Activated gamma-delta T cell treated with Interleukin-2 at 50 U/mL for 16 hours (primary cell): ENCODE data around the gene CENPB.
"Not testable (repeated sequence)": the region's sequence is repeated elsewhere in the genome, so short reads cannot be mapped to it uniquely, and the experiment has no call there.

Experiments used
- DNase-seq: peaks from one replicate; pipeline ENCODE4 v3.0.0-alpha.2; 2020

Gene CENPB

DNA sequence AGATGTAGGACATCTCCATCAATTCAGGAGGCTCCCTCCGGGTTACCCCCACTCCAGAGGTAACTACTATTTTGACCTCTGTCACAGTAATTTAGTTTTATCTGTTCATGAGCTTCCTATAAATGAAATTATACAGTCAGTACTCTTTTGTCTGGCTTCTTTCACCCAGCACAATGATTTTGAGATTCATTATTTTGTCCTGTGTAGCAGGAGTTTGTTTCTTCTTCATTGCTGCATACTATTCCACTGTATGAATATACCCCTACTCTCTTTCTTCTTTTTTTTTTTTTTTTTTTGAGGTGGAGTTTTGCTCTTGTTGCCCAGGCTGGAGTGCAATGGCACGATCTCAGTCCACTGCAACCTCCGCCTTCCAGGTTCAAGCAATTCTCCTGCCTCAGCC lies 22.0 kb upstream of the CENPB start:
- no peak for DNase-seq

DNA sequence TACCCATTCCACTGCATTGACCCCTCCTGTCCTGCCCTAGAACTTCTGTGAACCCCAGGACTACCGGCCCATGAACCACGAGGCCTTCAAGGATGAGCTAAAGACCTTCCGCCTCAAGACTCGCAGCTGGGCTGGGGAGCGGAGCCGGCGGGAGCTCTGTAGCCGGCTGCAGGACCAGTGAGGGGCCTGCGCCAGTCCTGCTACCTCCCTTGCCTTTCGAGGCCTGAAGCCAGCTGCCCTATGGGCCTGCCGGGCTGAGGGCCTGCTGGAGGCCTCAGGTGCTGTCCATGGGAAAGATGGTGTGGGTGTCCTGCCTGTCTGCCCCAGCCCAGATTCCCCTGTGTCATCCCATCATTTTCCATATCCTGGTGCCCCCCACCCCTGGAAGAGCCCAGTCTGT lies 18.2 kb upstream of the CENPB start:
- DNase-seq = no peak

DNA sequence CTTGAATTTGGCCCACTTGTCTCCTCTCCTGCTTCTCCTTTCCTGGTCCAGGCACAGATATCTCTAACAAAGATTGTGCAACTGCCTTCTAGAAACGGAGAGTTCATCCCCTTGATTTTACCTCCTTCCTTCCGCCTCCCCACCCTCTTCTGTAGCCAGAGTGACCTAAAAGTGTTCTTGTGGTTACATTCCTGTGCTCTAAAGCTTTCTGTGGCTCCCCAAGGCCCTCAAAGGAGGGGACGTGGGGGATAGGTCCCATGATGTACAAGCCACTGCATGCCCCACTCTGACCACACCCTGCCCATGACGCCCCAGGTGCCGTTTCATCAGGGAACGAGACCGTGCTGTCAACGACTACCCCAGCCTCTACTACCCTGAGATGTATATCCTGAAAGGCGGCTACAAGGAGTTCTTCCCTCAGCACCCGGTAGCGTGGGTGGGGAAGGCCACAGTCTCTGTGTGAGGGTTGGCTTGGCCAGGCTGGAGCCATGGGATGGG lies 17.8 kb upstream of the CENPB start:
- DNase-seq = no peak

DNA sequence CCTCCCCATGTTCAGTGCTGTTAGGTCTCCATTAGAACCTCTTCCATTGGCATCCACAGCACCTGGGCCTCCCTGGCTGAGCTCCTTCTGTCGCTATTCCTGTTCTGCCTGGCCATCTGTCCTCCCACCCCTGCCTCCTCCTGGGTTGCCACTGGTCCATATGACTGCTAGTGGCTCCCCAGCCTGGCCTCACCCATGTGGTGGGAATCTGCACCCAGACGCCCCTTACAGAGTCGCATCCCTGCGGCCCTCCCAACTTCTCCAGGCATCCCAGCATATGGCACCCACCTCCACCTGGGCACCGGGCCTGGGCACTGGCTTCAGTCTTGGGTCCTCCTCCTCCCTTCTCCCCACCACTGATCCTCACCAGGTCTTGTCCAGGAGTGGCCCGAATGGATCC lies 17.3 kb upstream of the CENPB start:
- no peak for DNase-seq

GRCh38 chr20:3803289-3803688 lies 16.7 kb upstream of the CENPB start:
- DNase-seq = no peak

- no peak for DNase-seq
These were observed 16.1 kb upstream of the CENPB start for GRCh38 chr20:3802524-3803239.

GRCh38 chr20:3801846-3802245 lies 15.3 kb upstream of the CENPB start:
- DNase-seq = no peak

DNA sequence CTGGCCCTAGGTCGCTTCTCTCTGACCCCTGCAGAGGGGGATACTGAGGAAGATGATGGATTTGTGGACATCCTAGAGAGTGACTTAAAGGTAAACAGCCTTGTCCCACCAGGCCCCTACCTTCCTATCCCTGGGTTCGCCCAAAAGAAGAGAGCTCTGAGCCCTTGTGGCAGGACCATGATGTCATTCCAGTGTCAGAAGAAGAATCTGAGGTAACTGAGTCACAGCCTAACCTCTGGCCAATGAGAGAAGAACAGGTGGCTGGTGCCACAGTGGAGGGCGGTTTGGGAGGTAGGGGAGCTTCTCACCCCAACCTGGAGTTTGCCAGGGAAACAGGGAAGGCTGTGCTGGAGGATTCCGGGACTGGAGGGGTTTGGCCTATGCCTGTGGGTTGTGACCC lies 14.8 kb upstream of the CENPB start:
- DNase-seq = no peak

DNA sequence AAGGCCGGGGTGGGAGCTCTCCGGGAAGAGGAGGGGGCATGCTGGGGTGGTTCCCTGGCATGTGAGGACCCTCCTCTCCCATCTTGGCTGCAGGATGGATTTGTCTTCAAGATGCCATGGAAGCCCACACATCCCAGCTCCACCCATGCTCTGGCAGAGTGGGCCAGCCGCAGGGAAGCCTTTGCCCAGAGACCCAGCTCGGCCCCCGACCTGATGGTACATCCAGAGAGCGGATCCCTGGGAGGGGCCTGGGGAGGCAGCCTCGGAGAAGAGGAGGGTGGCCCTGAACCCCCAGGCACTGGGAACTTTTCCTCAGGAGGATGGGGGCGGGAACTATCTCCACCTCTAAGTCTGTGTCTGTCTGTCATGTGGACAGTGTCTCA lies 14.3 kb upstream of the CENPB start:
- DNase-seq = no peak

GRCh38 chr20:3800256-3800877 lies 13.8 kb upstream of the CENPB start:
- DNase-seq = no peak

DNA sequence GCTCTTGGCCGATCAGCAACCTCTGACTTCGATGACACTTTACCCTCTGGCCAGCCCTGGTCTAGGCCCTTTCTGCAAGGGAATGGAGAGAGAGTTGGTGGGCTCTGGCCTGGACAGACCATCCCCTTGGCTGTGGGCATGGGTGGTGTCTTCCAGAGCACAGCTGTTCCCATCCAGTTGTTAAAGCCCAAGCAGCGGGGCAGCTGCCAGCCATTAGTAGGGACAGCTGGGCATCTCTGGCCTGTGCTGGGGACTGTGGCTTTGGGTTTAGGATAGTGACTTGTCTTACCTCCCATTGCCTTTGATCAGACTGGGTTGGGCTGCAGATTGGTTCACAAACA lies 12.3 kb upstream of the CENPB start:
- no peak for DNase-seq

- DNase-seq = no peak
These were observed 11.8 kb upstream of the CENPB start for GRCh38 chr20:3798373-3798768.

GRCh38 chr20:3797592-3798372 lies 11.2 kb upstream of the CENPB start:
- peak; percentile 50 for DNase-seq

DNA sequence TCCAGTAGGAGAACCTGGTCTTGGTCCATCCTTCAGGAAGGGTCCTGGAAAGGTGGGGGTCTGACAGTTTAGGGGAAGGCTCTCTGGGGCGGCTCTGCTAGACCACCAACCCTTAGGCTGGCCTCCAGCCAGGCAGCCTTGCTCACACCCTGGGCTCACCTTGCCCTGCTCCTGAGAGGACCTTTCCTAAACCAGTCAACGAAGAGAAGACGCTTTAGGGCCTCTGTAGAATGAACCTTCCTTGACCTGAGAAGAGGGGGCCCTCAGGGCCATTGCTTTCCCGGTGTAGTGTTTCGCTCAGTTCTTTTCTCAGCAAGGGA lies 10.6 kb upstream of the CENPB start:
- no peak for DNase-seq

GRCh38 chr20:3796477-3797225 lies 10.1 kb upstream of the CENPB start:
- DNase-seq = no peak

GRCh38 chr20:3795511-3796468 lies 9.2 kb upstream of the CENPB start, which contains the start of gene CDC25B:
CDC25B (plus strand) TSS chr20:3796310; CDS start chr20:3796532, 222 bp downstream.
- peak; percentile 88 for DNase-seq

GRCh38 chr20:3794701-3795420 lies 8.3 kb upstream of the CENPB start:
- DNase-seq = no peak

- not testable (repeated sequence) for DNase-seq
These were observed 7.6 kb upstream of the CENPB start for GRCh38 chr20:3794168-3794567.

GRCh38 chr20:3789201-3789600 lies 2.7 kb upstream of the CENPB start:
- DNase-seq = not testable (repeated sequence)

DNA sequence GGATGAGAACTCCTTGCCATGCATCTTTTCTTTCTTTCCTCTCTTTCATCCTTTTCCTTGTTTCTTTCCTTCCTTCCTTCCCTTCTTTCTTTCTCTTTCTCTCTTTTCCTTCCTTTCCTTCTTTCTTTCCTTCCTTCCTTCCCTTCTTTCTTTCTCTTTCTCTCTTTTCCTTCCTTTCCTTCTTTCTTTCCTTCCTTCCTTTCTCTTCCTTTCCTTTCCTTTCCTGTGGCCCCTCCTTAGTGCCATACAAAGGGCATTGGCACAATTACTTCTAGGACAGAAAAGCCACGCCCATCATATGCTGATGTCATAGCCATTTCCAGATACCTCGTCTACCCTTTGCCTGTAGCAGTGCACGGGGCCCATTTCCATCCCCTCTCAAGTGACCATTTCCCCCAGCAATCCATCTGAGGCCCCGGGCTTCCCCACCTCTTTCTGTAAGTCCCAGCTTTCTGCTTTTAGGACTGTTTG lies 2.2 kb upstream of the CENPB start:
- DNase-seq = no peak

DNA sequence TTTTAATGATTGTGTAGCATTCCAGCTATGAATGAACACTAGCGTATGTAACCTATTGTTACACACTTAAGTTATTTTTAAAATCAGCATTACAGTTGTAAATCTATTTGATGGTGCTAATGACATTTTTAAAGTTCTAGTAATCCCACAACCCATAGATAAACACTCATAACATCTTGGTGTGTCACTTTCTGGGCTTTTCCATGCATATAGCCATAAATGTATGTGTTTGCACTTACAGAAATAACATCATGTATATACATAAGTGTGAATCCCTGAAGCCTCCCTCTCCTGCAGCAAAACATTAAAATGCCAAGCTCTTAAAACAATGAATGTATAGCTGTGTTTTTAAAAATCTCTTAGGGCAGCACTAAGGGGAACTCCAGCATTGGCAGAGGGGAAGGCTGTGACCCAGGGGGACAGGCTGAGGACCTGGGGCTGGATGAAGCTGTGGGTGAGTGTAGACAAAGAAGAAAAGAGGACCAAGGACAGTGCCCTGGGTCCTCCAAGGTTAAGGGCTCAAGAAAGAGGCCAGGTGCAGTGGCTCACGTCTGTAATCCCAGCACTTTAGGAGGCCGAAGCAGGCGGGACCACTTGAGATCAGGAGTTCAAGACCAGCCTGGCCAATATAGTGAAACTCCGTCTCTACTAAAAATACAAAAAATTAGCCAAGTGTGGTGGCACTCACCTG lies 929 bp upstream of the CENPB start:
- DNase-seq = no peak
